ENCODE results near the gene AGPAT4.

The AGPAT4 gene

DNA sequence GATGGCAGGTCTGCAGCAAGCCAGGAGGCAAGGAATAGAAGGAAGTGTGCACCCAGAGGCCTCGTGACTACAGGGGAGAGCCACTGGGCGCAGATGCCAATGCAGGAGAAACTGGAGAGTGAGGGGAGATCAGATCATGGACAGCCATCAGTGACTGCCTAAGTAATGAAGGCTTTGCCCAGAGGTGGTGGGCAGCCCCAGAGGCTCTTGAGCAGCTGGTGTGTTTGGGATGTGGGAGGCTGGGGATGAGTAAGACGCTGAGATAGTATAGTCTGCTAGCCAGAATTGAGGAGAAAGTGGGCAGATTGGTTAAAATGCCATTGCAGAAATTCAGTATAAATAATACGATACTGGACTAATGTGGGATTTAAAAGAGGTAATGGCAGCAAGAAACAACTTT is 170.4 kb downstream of the AGPAT4 start:
- Histone ChIP-seq H3K18ac (ENCODE audit: low read length) (no peak overlapping the region), H3K79me2 (ENCODE audit: control insufficient read depth, insufficient read depth, low read length, poor library complexity) (no peaks in the 10 kb centered on the region), H4K91ac (ENCODE audit: low read depth, low read length) (no peak overlapping the region), H2BK12ac (ENCODE audit: low read length) (no peak overlapping the region), H3K23ac (ENCODE audit: low read length) (no peak overlapping the region), H3K9me3 (ENCODE audit: insufficient read depth, low read depth, low read length) (no peaks in the 10 kb centered on the region), H3K4me1 (ENCODE audit: control insufficient read depth in 1 of 2, insufficient read depth in 2 of 2, low read length in 2 of 2) (no peaks in the 10 kb centered on the region), H3K79me1 (ENCODE audit: low read length) (no peaks in the 10 kb centered on the region), H3K27me3 (ENCODE audit: insufficient read depth, low read length) (no peaks in the 10 kb centered on the region), H3K4me3 (ENCODE audit: low read depth, low read length) (no peak overlapping the region), H3K14ac (ENCODE audit: low read length) (no peak overlapping the region), H3K9ac (ENCODE audit: low read length) (no peak overlapping the region), H2AK5ac (ENCODE audit: low read length) (no peak overlapping the region), H3K36me3 (ENCODE audit: control insufficient read depth in 1 of 2, insufficient read depth in 2 of 2, low read length in 2 of 2) (peaks cover 19 to 26% of the 10 kb centered on the region in 2 experiments), H2AFZ (ENCODE audit: insufficient read depth, low read length, poor library complexity) (no peak overlapping the region), H4K12ac (ENCODE audit: low read depth, low read length) (no peak overlapping the region), H2BK5ac (ENCODE audit: low read depth, low read length, poor library complexity) (no peak overlapping the region), H2BK120ac (ENCODE audit: insufficient read depth, low read length, poor library complexity) (no peak overlapping the region), H3K4ac (ENCODE audit: low read depth, low read length) (no peak overlapping the region), H3K27ac (ENCODE audit: low read depth, low read length) (no peak overlapping the region), H3K4me2 (ENCODE audit: low read length) (no peak overlapping the region), H4K8ac (ENCODE audit: low read depth, low read length) (no peak overlapping the region)
- DNase-seq, result no peak
- WGBS (ENCODE audit: extremely low coverage, insufficient coverage, insufficient read length), result no CpG with 5 or more reads among the region's 4 CpGs

DNA sequence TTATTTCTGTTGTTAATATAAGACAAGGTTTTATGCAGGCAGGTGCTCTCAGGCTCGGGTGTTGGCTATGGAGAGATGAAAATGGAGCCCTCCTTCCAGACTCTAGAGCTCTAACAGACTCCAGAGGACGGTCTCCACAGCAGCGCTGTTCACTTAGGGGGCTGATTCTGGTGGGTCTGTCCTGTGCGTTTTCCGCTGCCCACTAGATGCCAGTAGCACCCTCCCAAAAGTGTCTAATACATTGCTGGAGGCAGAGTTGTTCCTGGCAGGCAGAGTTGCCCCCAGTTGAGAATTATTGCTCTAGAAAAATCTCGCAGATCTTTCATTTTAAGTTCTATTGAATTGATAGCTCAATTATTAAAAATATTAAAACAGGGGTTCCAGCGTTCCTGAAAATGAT is 172.3 kb downstream of the AGPAT4 start:
- no peak overlapping the region for H2BK12ac ChIP-seq (ENCODE audit: low read length)
- peaks cover 17 to 24% of the 10 kb centered on the region in 2 experiments for H3K36me3 ChIP-seq (ENCODE audit: control insufficient read depth in 1 of 2, insufficient read depth in 2 of 2, low read length in 2 of 2)
- H3K14ac ChIP-seq (ENCODE audit: low read length), result no peak overlapping the region
- H3K9ac ChIP-seq (ENCODE audit: low read length), result no peak overlapping the region
- no peak overlapping the region for H3K4ac ChIP-seq (ENCODE audit: low read depth, low read length)
- no peak overlapping the region for H4K8ac ChIP-seq (ENCODE audit: low read depth, low read length)
- H3K9me3 ChIP-seq (ENCODE audit: insufficient read depth, low read depth, low read length), result no peaks in the 10 kb centered on the region
- DNase-seq, result no peak
- H2AFZ ChIP-seq (ENCODE audit: insufficient read depth, low read length, poor library complexity), result no peak overlapping the region
- no peak overlapping the region for H2BK5ac ChIP-seq (ENCODE audit: low read depth, low read length, poor library complexity)
- H4K12ac ChIP-seq (ENCODE audit: low read depth, low read length), result no peak overlapping the region
- H3K18ac ChIP-seq (ENCODE audit: low read length), result no peak overlapping the region
- no peak overlapping the region for H4K91ac ChIP-seq (ENCODE audit: low read depth, low read length)
- H3K79me2 ChIP-seq (ENCODE audit: control insufficient read depth, insufficient read depth, low read length, poor library complexity), result no peaks in the 10 kb centered on the region
- H3K27me3 ChIP-seq (ENCODE audit: insufficient read depth, low read length), result no peaks in the 10 kb centered on the region
- H3K23ac ChIP-seq (ENCODE audit: low read length), result no peak overlapping the region
- H2BK120ac ChIP-seq (ENCODE audit: insufficient read depth, low read length, poor library complexity), result no peak overlapping the region
- no peak overlapping the region for H3K27ac ChIP-seq (ENCODE audit: low read depth, low read length)
- H3K4me1 ChIP-seq (ENCODE audit: control insufficient read depth in 1 of 2, insufficient read depth in 2 of 2, low read length in 2 of 2), result no peaks in the 10 kb centered on the region
- H2AK5ac ChIP-seq (ENCODE audit: low read length), result no peak overlapping the region
- no peak overlapping the region for H3K4me2 ChIP-seq (ENCODE audit: low read length)
- H3K4me3 ChIP-seq (ENCODE audit: low read depth, low read length), result no peak overlapping the region
- no peaks in the 10 kb centered on the region for H3K79me1 ChIP-seq (ENCODE audit: low read length)
- WGBS (ENCODE audit: extremely low coverage, insufficient coverage, insufficient read length), result no CpG with 5 or more reads among the region's 7 CpGs

- no peaks in the 10 kb centered on the region for H3K79me2 ChIP-seq (ENCODE audit: control insufficient read depth, insufficient read depth, low read length, poor library complexity)
- no peak overlapping the region for H4K91ac ChIP-seq (ENCODE audit: low read depth, low read length)
- no CpG with 5 or more reads among the region's 8 CpGs for WGBS (ENCODE audit: extremely low coverage, insufficient coverage, insufficient read length)
- no peak overlapping the region for H4K8ac ChIP-seq (ENCODE audit: low read depth, low read length)
- H2AK5ac ChIP-seq (ENCODE audit: low read length), result no peak overlapping the region
- H2AFZ ChIP-seq (ENCODE audit: insufficient read depth, low read length, poor library complexity), result no peak overlapping the region
- no peak overlapping the region for H3K4ac ChIP-seq (ENCODE audit: low read depth, low read length)
- H3K36me3 ChIP-seq (ENCODE audit: control insufficient read depth in 1 of 2, insufficient read depth in 2 of 2, low read length in 2 of 2), result peaks cover 17 to 24% of the 10 kb centered on the region in 2 experiments
- peak; percentile 26 to 47 for DNase-seq
- no peaks in the 10 kb centered on the region for H3K79me1 ChIP-seq (ENCODE audit: low read length)
- H3K4me3 ChIP-seq (ENCODE audit: low read depth, low read length), result peak overlapping the region; percentile 40
- H4K12ac ChIP-seq (ENCODE audit: low read depth, low read length), result no peak overlapping the region
- no peak overlapping the region for H3K14ac ChIP-seq (ENCODE audit: low read length)
- H2BK120ac ChIP-seq (ENCODE audit: insufficient read depth, low read length, poor library complexity), result no peak overlapping the region
- no peak overlapping the region for H2BK12ac ChIP-seq (ENCODE audit: low read length)
- H3K23ac ChIP-seq (ENCODE audit: low read length), result no peak overlapping the region
- no peaks in the 10 kb centered on the region for H3K9me3 ChIP-seq (ENCODE audit: insufficient read depth, low read depth, low read length)
- H3K9ac ChIP-seq (ENCODE audit: low read length), result no peak overlapping the region
- no peak overlapping the region for H3K4me2 ChIP-seq (ENCODE audit: low read length)
- H3K27me3 ChIP-seq (ENCODE audit: insufficient read depth, low read length), result no peaks in the 10 kb centered on the region
- H3K4me1 ChIP-seq (ENCODE audit: control insufficient read depth in 1 of 2, insufficient read depth in 2 of 2, low read length in 2 of 2), result no peaks in the 10 kb centered on the region
- H3K18ac ChIP-seq (ENCODE audit: low read length), result no peak overlapping the region
- no peak overlapping the region for H3K27ac ChIP-seq (ENCODE audit: low read depth, low read length)
- no peak overlapping the region for H2BK5ac ChIP-seq (ENCODE audit: low read depth, low read length, poor library complexity)
Observed at GRCh38 chr6:161100072-161100471, 173.8 kb downstream of the AGPAT4 start.

DNA sequence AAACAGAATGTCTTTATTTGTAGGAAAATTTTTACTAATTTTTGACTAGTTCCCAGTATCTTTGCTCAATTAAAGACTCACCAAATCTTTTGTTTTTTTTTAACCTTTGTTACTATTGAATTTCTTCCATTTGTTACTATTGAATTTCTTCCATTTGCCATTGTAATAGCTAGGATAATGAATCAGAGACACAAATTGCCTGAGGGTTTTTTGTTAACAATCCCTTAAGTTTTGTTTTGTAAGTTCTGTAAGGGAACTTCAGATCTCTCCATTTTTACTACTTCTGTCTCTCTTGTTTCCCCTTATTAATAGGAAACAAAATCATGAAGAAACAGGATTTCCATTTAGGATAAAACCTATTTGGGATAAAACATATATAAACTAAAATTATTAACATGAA is 177.9 kb downstream of the AGPAT4 start:
- Histone ChIP-seq H3K79me2 (ENCODE audit: control insufficient read depth, insufficient read depth, low read length, poor library complexity) (no peaks in the 10 kb centered on the region), H2AK5ac (ENCODE audit: low read length) (no peak overlapping the region), H3K14ac (ENCODE audit: low read length) (no peak overlapping the region), H4K8ac (ENCODE audit: low read depth, low read length) (no peak overlapping the region), H3K23ac (ENCODE audit: low read length) (no peak overlapping the region), H2BK120ac (ENCODE audit: insufficient read depth, low read length, poor library complexity) (no peak overlapping the region), H2AFZ (ENCODE audit: insufficient read depth, low read length, poor library complexity) (no peak overlapping the region), H3K4me2 (ENCODE audit: low read length) (no peak overlapping the region), H3K27ac (ENCODE audit: low read depth, low read length) (no peak overlapping the region), H4K12ac (ENCODE audit: low read depth, low read length) (no peak overlapping the region), H3K4ac (ENCODE audit: low read depth, low read length) (no peak overlapping the region), H3K36me3 (ENCODE audit: control insufficient read depth in 1 of 2, insufficient read depth in 2 of 2, low read length in 2 of 2) (peaks cover 14 to 24% of the 10 kb centered on the region in 2 experiments), H3K4me3 (ENCODE audit: low read depth, low read length) (no peak overlapping the region), H2BK12ac (ENCODE audit: low read length) (no peak overlapping the region), H3K27me3 (ENCODE audit: insufficient read depth, low read length) (no peaks in the 10 kb centered on the region), H3K9me3 (ENCODE audit: insufficient read depth, low read depth, low read length) (no peaks in the 10 kb centered on the region), H4K91ac (ENCODE audit: low read depth, low read length) (no peak overlapping the region), H2BK5ac (ENCODE audit: low read depth, low read length, poor library complexity) (no peak overlapping the region), H3K9ac (ENCODE audit: low read length) (no peak overlapping the region), H3K18ac (ENCODE audit: low read length) (no peak overlapping the region), H3K79me1 (ENCODE audit: low read length) (no peaks in the 10 kb centered on the region), H3K4me1 (ENCODE audit: control insufficient read depth in 1 of 2, insufficient read depth in 2 of 2, low read length in 2 of 2) (no peaks in the 10 kb centered on the region)
- no peak for DNase-seq

All from trophoblast cell (in vitro differentiated cells and primary cell).